Caki2 (cell line): Measurements from ENCODE around the gene SNED1. TPM values are rescaled to one million over a fixed set of nuclear protein-coding genes. Genes with fewer than 3 reads are reported as not detected.

Experiments
- DNase-seq: peaks from one replicate; pipeline ENCODE4 v3.0.0-alpha.2; 2015; ENCODE audit warnings: low read depth
- in situ Hi-C: cut with HindIII; loops from 2 replicates; pipeline ENCODE4 v1.10.0; 2016; ENCODE audit warnings: low sequenced_read_pairs, low pct_unique_long_range_greater_than_20kb, mixed read lengths
- total RNA-seq: library from RNA; depleted of rRNA; stranded (reverse); fragments of >200 nt; shearing (Covaris generic); gene quantifications from 2 replicates; pipeline ENCODE4 v1.2.3, GENCODE V29; 2014; ENCODE audit warnings: low replicate concordance; rRNA removed

SNED1 gene
- total RNA-seq: not detected in 2 replicates

GRCh38 chr2:240997856-240998705, at the start of gene SNED1:
Gene SNED1 (plus strand): TSS chr2:240998618. CDS start chr2:240998838, 220 bp downstream.
- DNase-seq: no peak
- in situ Hi-C loops: no loop called here

- no peak for DNase-seq
- in situ Hi-C loops: no loop called here
Observed at GRCh38 chr2:240948905-240949790, 49.3 kb upstream of the SNED1 start.

- DNase-seq: no peak
- in situ Hi-C loops: no loop called here
Observed at GRCh38 chr2:240949791-240950705, 48.4 kb upstream of the SNED1 start.

- no peak for DNase-seq
- in situ Hi-C loops: no loop called here
Observed at GRCh38 chr2:240951045-240951594, 47.3 kb upstream of the SNED1 start.

- no peak for DNase-seq
- in situ Hi-C loops: no loop called here
Observed at GRCh38 chr2:240952496-240953246, 45.7 kb upstream of the SNED1 start.

- in situ Hi-C loops: no loop called here
- DNase-seq: no peak
Observed at GRCh38 chr2:240953426-240954410, 44.7 kb upstream of the SNED1 start.

- in situ Hi-C loops: no loop called here
- DNase-seq: no peak
Observed at GRCh38 chr2:240954436-240955305, 43.7 kb upstream of the SNED1 start.

GRCh38 chr2:240955306-240956170, 42.9 kb upstream of the SNED1 start:
- DNase-seq: no peak
- in situ Hi-C loops: no loop called here

- in situ Hi-C loops: no loop called here
Observed at GRCh38 chr2:240956171-240956934, 42.1 kb upstream of the SNED1 start.

GRCh38 chr2:240956935-240957655, 41.3 kb upstream of the SNED1 start:
- DNase-seq: no peak
- in situ Hi-C loops: no loop called here

More at GRCh38 chr2:240956171-240956934, 42.1 kb upstream of the SNED1 start:
- no peak for DNase-seq

GRCh38 chr2:240957656-240958365, 40.6 kb upstream of the SNED1 start:
- no peak for DNase-seq
- in situ Hi-C loops: no loop called here

GRCh38 chr2:240958366-240959213, 39.8 kb upstream of the SNED1 start:
- in situ Hi-C loops: no loop called here

More at GRCh38 chr2:240958366-240959213, 39.8 kb upstream of the SNED1 start:
- DNase-seq: no peak
